Activated effector memory CD4-positive, alpha-beta T cell treated with anti-CD3 and anti-CD28 coated beads, Interleukin-2, amount 50 U/mL, for 16 hours (primary cell): ENCODE results near the gene ELOA2.
"Not testable (repeated sequence)": the region's sequence is repeated elsewhere in the genome, so short reads cannot be mapped to it uniquely, and the experiment has no call there.

Experiments
- DNase-seq: peaks from one replicate; pipeline ENCODE4 v3.0.0-alpha.2; 2020

The ELOA2 gene

GRCh38 chr18:47020757-47021156 lies 14.7 kb downstream of the ELOA2 start:
- DNase-seq, result not testable (repeated sequence)

- DNase-seq, result not testable (repeated sequence)
These were observed 15.6 kb downstream of the ELOA2 start for GRCh38 chr18:47019870-47020269.
